ENCODE data around the gene PRKCE. TPM values are rescaled to one million over a fixed set of nuclear protein-coding genes. Genes with fewer than 3 reads are reported as not detected.
A peak's percentile ranks its signal among the peaks of the same experiment; 100 is the strongest.

The PRKCE gene
- total RNA-seq, 1 donor from 2014 or later, result 6.9 TPM

DNA sequence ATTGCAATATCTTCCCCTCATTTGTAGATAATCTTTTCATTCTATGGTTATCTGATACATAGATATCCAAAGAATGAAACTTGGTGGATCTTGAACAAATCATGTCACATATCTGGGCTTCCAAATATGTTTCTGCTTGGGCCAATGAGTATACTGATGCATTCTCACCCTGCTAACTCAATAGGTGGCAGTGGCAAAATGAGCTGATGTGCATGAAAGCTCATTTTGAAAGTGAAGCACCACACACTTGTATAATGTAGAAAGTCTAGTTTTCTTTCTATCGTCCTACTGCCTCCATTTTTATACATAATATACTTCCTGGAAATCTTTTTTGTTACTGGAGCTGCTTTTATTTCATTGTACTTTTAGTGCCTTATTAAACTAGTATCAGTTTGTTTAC, 208.2 kb downstream of the PRKCE start:
- DNase-seq (ENCODE audit: low read depth), result no peak

GRCh38 chr2:45860136-45861121, 209.0 kb downstream of the PRKCE start:
- peak; percentile 75 for DNase-seq (ENCODE audit: low read depth)

GRCh38 chr2:45862843-45863242, 211.4 kb downstream of the PRKCE start:
- DNase-seq (ENCODE audit: low read depth), result no peak

DNA sequence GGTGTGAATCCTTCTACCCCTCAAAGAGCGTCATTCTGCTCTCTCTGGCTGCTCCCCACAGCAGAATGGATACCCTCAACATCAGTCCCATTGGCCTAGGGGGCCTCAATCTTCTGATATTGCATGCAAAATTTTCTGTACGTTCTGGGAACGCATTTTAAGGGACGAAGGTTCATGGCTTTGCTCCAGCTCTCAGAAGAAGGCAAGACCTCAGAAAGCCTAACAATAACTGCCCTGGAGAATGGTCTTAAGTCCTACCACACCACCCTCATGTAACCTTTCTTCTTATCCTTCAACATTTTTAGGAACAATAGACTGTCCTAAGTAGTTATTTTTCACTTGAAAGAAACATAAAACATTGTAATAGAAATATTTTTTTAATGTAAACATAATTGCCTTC, 212.6 kb downstream of the PRKCE start:
- no peak for DNase-seq (ENCODE audit: low read depth)

DNA sequence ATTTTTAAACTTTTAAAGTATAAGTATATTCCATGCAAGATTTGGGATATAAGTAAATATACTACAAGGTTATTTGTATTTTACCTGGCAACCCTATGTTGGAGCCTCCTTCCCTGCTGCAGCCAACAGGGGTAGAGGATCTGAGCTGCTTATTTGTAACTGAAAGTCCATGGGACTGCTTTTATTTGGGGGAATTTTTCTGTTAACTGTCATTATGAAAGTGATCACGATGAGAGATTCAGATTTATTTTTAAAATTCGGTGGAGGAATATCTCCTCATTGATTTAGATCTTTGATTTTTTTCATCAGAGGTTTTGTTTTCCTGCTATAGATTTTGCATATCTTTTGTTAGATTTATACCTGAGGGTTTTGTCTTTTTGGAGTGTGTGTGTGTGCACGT, 215.9 kb downstream of the PRKCE start:
- no peak for DNase-seq (ENCODE audit: low read depth)

- DNase-seq (ENCODE audit: low read depth), result no peak
These were observed 216.3 kb downstream of the PRKCE start for GRCh38 chr2:45867800-45868199.

GRCh38 chr2:45869165-45869501, 217.7 kb downstream of the PRKCE start:
- no peak for DNase-seq (ENCODE audit: low read depth)

- DNase-seq (ENCODE audit: low read depth), result no peak
These were observed 219.6 kb downstream of the PRKCE start for GRCh38 chr2:45871025-45871424.

DNA sequence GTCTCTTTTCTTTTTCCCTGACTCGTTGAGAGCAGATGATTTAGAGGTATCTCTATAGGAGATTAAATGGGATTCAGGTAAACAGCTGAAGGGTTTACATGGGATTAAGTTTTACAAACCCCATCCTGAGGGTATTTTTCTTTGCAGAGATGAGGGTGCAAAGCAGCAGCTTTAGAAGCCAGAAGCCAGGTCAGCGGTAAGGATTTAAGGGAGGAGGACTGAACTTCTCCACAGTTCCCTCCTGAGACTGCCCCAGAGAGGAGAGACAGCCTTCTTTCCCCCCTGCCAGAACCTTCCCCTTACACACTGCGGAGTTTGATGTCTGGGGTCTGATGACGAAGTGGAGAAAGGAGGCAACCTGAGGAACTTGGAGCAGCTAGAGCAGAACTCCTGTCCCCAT, 220.1 kb downstream of the PRKCE start:
- no peak for DNase-seq (ENCODE audit: low read depth)

DNA sequence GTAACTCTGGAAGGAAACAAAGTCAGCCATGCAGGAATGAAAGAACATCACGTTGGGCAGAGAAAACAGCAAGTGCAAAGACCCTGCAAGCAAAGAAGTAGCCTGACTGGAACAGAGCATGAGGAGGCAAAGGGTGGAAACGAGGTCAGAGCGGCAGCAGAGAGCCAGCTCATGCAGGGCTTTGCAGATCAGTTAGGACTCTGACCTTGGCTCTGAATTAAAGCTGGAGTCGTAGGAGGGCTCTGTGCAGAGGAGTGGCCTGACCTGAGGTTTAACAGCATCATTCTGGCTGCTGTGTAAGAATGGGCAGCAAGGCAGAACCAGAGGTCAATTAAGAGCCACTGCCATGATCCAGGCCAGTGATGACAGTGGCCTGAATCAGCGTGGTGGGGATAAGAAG, 220.7 kb downstream of the PRKCE start:
- peak; percentile 89 for DNase-seq (ENCODE audit: low read depth)

DNA sequence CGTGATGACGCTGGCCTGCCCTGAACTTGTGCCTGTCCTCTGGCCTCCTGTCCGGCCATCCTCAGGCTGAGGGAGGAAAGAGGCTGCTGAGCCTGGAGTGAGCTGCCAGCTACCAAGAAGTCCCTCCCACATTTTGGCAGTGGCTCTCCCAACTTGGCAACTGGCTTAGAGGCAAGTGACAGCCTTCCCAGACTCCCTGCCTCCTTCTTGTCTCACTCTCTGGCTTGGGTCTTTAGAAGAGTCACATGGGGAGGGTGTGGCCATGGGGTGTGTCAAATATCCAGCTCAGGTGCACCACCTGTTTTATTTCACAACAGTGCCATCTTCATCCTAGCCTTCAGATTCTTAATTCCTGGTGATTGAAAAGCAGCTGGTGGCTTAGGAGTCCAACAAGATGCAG, 222.9 kb downstream of the PRKCE start:
- no peak for DNase-seq (ENCODE audit: low read depth)

DNA sequence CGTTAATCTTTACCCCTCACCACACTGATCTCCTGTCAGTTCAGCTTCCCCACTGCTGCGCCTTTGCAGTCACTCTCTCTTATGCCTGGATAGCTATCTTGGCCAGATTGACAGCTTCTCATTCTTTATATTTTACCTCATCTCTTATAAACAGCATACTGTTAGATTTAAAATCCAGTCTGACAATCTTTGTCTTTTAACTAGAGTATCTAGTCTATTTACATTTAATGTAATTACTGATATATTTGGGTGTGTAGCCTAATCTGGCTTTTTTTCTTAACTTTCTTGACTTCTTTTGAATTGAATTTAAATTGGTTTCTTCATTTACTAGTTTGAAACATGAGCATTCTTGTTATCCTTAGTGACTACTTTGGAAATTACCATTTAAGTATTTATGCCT, 225.1 kb downstream of the PRKCE start:
- DNase-seq (ENCODE audit: low read depth), result no peak

- DNase-seq (ENCODE audit: low read depth), result no peak
These were observed 227.9 kb downstream of the PRKCE start for GRCh38 chr2:45879406-45879805.

DNA sequence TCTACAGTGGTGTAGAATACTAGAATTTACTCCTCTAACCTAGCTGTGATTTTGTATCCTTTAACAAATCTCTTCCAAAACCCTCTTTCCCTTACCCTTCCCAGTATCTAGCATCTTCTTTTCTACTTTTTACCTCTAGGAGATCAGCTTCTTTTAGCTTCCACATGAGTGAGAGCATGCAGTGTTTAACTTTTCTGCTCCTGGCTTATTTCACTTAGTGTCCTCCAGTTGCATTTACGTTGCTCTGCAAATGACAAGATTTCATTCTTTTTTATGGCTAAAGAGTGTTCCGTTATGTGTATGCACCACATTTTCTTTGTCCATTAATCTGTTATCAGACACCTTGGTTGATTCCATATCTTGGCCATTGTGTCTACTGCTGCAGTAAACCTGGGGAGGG, 228.5 kb downstream of the PRKCE start:
- no peak for DNase-seq (ENCODE audit: low read depth)

- DNase-seq (ENCODE audit: low read depth), result no peak
These were observed 230.6 kb downstream of the PRKCE start for GRCh38 chr2:45881970-45882581.

DNA sequence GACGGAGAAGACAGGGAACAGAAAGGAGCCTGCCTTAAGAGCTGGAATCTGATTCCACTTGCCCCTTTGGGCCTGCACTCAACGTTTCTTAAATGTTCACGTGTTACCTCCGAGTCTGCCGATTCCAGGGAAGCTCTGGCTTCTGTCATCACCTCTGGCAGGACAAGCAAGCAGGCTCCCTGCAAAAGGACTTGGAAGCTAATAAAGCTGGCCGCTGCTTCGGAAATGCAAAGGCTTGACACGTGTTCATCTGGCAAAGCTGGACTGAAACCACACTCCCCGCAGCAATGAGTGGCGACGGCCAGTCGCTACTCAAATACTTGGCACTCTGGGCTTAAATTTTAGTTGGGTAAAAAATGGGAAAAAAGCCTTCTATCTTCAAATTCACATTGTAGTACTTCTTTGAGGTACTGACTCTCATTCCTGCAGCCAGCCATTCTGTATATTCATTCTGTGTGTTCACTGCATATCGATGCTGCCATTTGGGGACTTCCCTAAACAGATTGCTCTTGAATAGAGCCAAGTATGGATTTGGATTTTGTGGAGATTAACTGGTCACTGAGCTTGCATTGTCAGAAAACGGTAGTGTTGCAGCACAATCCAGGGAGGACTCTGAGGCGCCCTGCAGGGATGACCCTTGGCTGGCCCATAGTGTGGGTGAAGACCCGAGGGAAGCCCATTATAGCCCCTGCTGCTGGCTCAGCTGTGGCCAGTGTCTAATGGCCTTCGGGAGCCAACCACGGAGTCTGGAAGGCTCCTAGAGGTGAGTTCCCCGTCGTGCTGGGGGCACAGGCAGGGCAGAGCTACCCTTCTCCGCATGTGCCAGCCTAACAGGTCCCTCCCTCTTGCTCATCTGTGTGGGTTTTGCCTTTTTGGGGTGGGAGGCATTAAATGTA, 231.5 kb downstream of the PRKCE start:
- DNase-seq (ENCODE audit: low read depth), result no peak

DNA sequence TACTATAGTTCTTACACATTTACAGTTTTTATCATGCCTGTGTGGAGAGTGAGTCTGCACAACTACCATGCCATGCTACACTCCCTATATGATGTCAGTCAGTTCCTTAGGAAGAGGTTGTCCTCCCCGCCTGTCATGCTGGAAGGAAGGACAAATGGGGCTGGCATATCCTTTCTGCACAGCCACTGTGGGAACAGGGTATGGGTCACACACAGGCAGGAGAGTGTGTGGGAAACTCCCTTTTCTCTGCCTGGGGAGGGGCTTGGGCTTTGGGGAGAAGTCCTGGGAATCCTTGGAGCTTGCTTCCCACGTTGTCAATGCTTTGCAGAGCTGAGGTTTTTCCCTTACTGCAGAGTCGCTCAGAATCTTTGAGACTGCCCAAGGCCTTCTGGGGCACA, 232.1 kb downstream of the PRKCE start:
- no peak for DNase-seq (ENCODE audit: low read depth)

GRCh38 chr2:45884126-45884525, 232.7 kb downstream of the PRKCE start:
- DNase-seq (ENCODE audit: low read depth), result no peak

DNA sequence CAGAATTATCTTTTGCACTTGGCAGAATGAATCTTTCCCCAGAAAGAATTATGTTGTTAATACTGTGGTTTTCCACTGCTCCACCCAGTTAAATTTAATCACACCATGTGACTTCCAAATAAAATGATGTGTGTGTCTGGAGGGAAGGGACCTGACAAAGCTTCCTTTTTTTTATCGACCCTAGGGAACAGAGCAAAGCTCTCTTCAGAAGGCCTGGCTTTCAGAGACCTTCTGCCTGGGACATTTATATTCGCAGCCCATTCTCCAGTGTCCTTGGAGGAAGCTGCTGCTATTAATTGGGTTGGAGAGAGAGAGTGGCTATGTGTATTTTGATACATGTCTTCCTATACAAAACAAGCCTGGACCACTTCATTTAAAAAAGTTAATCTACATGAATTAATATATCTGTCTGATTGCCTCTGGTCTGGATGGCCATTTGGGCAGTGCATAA, 233.7 kb downstream of the PRKCE start:
- DNase-seq (ENCODE audit: low read depth), result no peak

GRCh38 chr2:45886171-45886663, 234.7 kb downstream of the PRKCE start:
- no peak for DNase-seq (ENCODE audit: low read depth)

DNA sequence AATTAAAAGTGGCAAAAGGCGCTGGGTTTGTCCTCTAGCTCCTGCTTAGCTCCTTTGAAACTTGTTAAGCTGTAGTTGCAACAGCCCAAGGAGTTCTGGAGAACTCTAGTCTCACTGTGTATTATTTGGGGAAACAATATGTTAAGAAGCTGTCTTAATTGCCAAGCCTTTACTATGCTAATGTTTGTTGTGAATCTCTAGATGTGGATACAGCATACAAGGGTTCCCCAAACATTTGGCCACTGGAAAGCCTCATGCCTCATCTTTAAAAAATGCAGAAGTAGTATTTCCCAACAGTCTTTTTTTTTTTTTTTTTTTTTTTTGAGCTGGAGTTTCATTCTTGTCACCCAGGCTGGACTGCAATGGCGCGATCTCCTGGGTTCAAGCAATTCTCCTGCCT, 236.7 kb downstream of the PRKCE start:
- peak; percentile 31 for DNase-seq (ENCODE audit: low read depth)

- DNase-seq (ENCODE audit: low read depth), result no peak
These were observed 237.2 kb downstream of the PRKCE start for GRCh38 chr2:45888641-45889040.
